ENCODE measurements around the gene GFY. TPM values are rescaled to one million over a fixed set of nuclear protein-coding genes. Genes with fewer than 3 reads are reported as not detected.

The GFY gene
- total and polyA plus RNA-seq, 9 of the 15 experiments (the other 6 are each of a cell fraction or from before 2014, with no cell fraction given) = 0.06 to 0.40 (median 0.19) TPM; not detected in 3

DNA sequence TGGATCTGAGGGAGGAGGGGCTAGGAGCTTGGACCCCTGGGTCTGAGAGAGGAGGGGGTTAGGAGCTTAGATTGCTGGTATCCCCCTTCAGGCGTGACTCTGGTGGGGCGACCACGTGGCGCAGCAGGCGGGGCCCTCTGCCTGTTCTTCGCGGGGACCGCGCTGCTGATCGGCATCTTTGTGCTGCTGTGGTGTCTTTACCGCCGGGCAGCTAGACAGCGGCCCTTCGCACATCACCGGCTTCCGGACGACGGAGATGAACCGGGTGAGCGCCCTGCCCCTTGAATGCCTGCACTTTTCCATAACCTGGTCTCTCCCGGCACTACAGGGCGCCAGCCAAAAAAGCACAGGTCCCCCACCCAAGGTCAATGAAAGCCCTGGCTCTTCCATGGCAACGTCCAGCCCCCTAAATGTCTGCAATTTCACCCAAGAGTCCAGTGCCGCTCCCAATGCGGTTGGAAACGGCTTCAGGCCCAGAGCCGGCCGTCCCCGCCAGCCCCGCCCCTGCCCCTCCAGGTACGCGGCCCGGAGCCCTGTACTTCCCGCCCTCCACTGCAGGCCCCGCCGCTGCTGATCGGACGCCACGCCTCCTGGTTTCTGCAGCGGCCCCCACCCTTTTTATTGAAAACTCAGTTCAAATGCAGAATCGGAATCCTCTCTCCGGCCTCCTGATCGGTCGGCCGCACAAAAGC, 2.8 kb downstream of the GFY start (continued):
- TF ChIP-seq, protein P1, sequence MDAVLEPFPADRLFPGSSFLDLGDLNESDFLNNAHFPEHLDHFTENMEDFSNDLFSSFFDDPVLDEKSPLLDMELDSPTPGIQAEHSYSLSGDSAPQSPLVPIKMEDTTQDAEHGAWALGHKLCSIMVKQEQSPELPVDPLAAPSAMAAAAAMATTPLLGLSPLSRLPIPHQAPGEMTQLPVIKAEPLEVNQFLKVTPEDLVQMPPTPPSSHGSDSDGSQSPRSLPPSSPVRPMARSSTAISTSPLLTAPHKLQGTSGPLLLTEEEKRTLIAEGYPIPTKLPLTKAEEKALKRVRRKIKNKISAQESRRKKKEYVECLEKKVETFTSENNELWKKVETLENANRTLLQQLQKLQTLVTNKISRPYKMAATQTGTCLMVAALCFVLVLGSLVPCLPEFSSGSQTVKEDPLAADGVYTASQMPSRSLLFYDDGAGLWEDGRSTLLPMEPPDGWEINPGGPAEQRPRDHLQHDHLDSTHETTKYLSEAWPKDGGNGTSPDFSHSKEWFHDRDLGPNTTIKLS (IDR thresholded peaks at IDR 0.05; ENCODE audit: borderline replicate concordance, low read depth) = peak; percentile 52; the same call in 1 of the 2 replicates
- TF ChIP-seq KAT2B (IDR thresholded peaks at IDR 0.05; ENCODE audit: low read depth, low read length) (no peak), MTF1 (CRISPR knock-in tag; IDR thresholded peaks at IDR 0.05; ENCODE audit: borderline replicate concordance) (no peak), ELF1 (tag; IDR thresholded peaks at IDR 0.05) (no peak), CHD1 (IDR thresholded peaks at IDR 0.05; ENCODE audit: low read length) (no peak), CBFB (CRISPR knock-in tag; IDR thresholded peaks at IDR 0.05) (no peak), SMARCA4 (IDR thresholded peaks at IDR 0.05) (no peak), NCOA6 (IDR thresholded peaks at IDR 0.05) (no peak), CREB1 (IDR thresholded peaks at IDR 0.05) (no peak), CREB1 (CRISPR knock-in tag; IDR thresholded peaks at IDR 0.05) (no peak), RBM25 (IDR thresholded peaks at IDR 0.05; ENCODE audit: low read depth, low read length, severe bottlenecking) (no peak), ZNF583 (CRISPR knock-in tag; IDR thresholded peaks at IDR 0.05) (no peak), ZNF175 (CRISPR knock-in tag; IDR thresholded peaks at IDR 0.05; ENCODE audit: low read depth) (no peak), GABPA (tag; conservative IDR thresholded peaks at IDR 0.05; ENCODE audit: low read depth) (no peak), RAD51 (IDR thresholded peaks at IDR 0.05; ENCODE audit: borderline replicate concordance, low read depth) (peak; percentile 50; the same call in 1 of the 2 replicates), ILF3 (IDR thresholded peaks at IDR 0.05; ENCODE audit: borderline replicate concordance) (no peak), PBX2 (CRISPR knock-in tag; IDR thresholded peaks at IDR 0.05; ENCODE audit: low read depth) (no peak), PBX2 (tag; conservative IDR thresholded peaks at IDR 0.05; ENCODE audit: low read depth) (no peak), ZNF431 (CRISPR knock-in tag; IDR thresholded peaks at IDR 0.05) (peak; percentile 63; the same call in 1 of the 2 replicates), MED1 (CRISPR knock-in tag; IDR thresholded peaks at IDR 0.05; ENCODE audit: borderline replicate concordance) (no peak), ZNF347 (CRISPR knock-in tag; IDR thresholded peaks at IDR 0.05; ENCODE audit: low read depth) (no peak), SMAD4 (CRISPR knock-in tag; conservative IDR thresholded peaks at IDR 0.05) (peak; percentile 36), HSF4 (CRISPR knock-in tag; IDR thresholded peaks at IDR 0.05; ENCODE audit: borderline replicate concordance) (no peak), SNIP1 (IDR thresholded peaks at IDR 0.05; ENCODE audit: low read depth) (no peak), ZFP30 (CRISPR knock-in tag; IDR thresholded peaks at IDR 0.05; ENCODE audit: borderline replicate concordance) (no peak)
- TF ChIP-seq, protein P2, sequence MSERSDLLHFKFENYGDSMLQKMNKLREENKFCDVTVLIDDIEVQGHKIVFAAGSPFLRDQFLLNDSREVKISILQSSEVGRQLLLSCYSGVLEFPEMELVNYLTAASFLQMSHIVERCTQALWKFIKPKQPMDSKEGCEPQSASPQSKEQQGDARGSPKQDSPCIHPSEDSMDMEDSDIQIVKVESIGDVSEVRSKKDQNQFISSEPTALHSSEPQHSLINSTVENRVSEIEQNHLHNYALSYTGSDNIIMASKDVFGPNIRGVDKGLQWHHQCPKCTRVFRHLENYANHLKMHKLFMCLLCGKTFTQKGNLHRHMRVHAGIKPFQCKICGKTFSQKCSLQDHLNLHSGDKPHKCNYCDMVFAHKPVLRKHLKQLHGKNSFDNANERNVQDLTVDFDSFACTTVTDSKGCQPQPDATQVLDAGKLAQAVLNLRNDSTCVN (CRISPR knock-in tag; IDR thresholded peaks at IDR 0.05) = no peak
